GM18907 (cell line): ENCODE results near the gene SLC49A3.

Experiments
- ATAC-seq: cut with Tn5 transposase; IDR thresholded peaks from one replicate; pipeline ENCODE4 v1.9.1; 2021; ENCODE audit warnings: mild to moderate bottlenecking, moderate library complexity; ENCODE audit not compliant: unreplicated experiment

The SLC49A3 gene

GRCh38 chr4:667545-667925, 21.4 kb downstream of the SLC49A3 start:
- no peak for ATAC-seq

GRCh38 chr4:666822-667544, 22.0 kb downstream of the SLC49A3 start:
- ATAC-seq = no peak

GRCh38 chr4:666436-666810, 22.5 kb downstream of the SLC49A3 start:
- no peak for ATAC-seq

- no peak for ATAC-seq
These were observed 23.1 kb downstream of the SLC49A3 start for GRCh38 chr4:665751-666435.

GRCh38 chr4:665381-665750, 23.6 kb downstream of the SLC49A3 start:
- ATAC-seq = no peak

GRCh38 chr4:664713-665231, 24.2 kb downstream of the SLC49A3 start:
- no peak for ATAC-seq

GRCh38 chr4:663438-664428, 25.2 kb downstream of the SLC49A3 start:
- ATAC-seq = peak; percentile 72

- no peak for ATAC-seq
These were observed 25.9 kb downstream of the SLC49A3 start for GRCh38 chr4:663046-663437.

- no peak for ATAC-seq
These were observed 26.8 kb downstream of the SLC49A3 start for GRCh38 chr4:661881-662761.

- no peak for ATAC-seq
These were observed 27.7 kb downstream of the SLC49A3 start for GRCh38 chr4:661231-661630.

GRCh38 chr4:660401-660800, 28.6 kb downstream of the SLC49A3 start:
- no peak for ATAC-seq

GRCh38 chr4:659851-660250, 29.1 kb downstream of the SLC49A3 start:
- no peak for ATAC-seq

- no peak for ATAC-seq
These were observed 30.0 kb downstream of the SLC49A3 start for GRCh38 chr4:658681-659667.

GRCh38 chr4:657834-658667, 30.9 kb downstream of the SLC49A3 start:
- ATAC-seq = no peak

GRCh38 chr4:657338-657833, 31.6 kb downstream of the SLC49A3 start:
- ATAC-seq = no peak

GRCh38 chr4:656436-657337, 32.3 kb downstream of the SLC49A3 start:
- no peak for ATAC-seq
